A549 (cell line): ENCODE results near the gene MLLT3.

ENCODE experiments used
- CTCF ChIP-seq: fragments of >200 bp; sonication (Bioruptor Twin); formaldehyde crosslinking; IDR thresholded peaks from 3 replicates; pipeline ENCODE4 v1.5.1; 2016
- GATA3 ChIP-seq: IDR thresholded peaks from 2 replicates; pipeline ENCODE4 v1.6.1; 2012; ENCODE audit warnings: borderline replicate concordance
- HMGXB4 ChIP-seq: fragments of 250-450 bp; sonication (Bioruptor Pico); IDR thresholded peaks from 2 replicates; pipeline ENCODE4 v1.5.0; 2021; ENCODE audit warnings: mild to moderate bottlenecking, moderate library complexity, borderline replicate concordance
- MYC ChIP-seq: IDR thresholded peaks from 2 replicates; pipeline ENCODE4 v1.6.1; 2012; ENCODE audit warnings: mild to moderate bottlenecking, inconsistent platforms, low read length, improper control_type of control experiment, borderline replicate concordance
- POLR2A ChIP-seq: IDR thresholded peaks from 2 replicates; pipeline ENCODE4 v1.6.1; 2012; ENCODE audit warnings: mild to moderate bottlenecking, low read length
- RFX5 ChIP-seq: fragments of 450-650 bp; IDR thresholded peaks from 2 replicates; pipeline ENCODE4 v1.7.1; 2014; ENCODE audit warnings: antibody characterized with exemption, mild to moderate bottlenecking, moderate library complexity

DNA sequence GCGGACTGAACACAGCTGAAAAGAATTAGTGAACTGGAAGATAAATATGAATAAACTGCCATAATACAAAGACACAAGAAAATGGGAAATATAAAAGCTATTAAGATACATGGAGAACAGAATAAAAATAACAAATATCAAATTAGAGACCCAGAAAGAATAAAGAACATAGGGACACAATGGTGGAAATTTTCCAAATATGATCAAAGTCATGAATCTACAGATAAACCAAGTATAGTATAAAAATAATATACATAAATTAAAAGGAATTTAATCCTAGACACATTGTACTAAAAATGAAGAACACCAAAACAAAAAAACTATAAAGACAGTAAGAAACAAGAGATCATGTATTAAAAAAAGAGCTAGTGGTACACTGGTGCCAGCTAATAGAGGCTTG lies 194.9 kb downstream of the MLLT3 start:
- TF ChIP-seq MYC (no peak), CTCF (no peak), HMGXB4 (CRISPR knock-in tag) (no peak), GATA3 (no peak), POLR2A (no peak), RFX5 (no peak)
